Keratinocyte (primary cell): ENCODE data around the gene ZNF428.

Experiments
- EZH2 ChIP-seq: IDR thresholded peaks from one replicate; pipeline ENCODE4 v1.6.1; 2012; ENCODE audit warnings: inconsistent platforms, mild to moderate bottlenecking, low read length, moderate library complexity
- TF ChIP-seq, protein P1 (sequence below), 3 experiments: IDR thresholded peaks in 1 of 3; conservative IDR thresholded peaks in 1 of 3; optimal IDR thresholded peaks in 1 of 3; 2 replicates in 2 of 3; 3 replicates in 1 of 3; pipeline versions ENCODE3 to v1.5.1; 2011; ENCODE audit warnings: low read length in 3 of 3, mild to moderate bottlenecking in 3 of 3, moderate library complexity in 2 of 3, control low read depth in 1 of 3, inconsistent platforms in 1 of 3; ENCODE audit not compliant: insufficient read depth in 2 of 3; ENCODE audit errors: extremely low read depth in 1 of 3

DNA sequence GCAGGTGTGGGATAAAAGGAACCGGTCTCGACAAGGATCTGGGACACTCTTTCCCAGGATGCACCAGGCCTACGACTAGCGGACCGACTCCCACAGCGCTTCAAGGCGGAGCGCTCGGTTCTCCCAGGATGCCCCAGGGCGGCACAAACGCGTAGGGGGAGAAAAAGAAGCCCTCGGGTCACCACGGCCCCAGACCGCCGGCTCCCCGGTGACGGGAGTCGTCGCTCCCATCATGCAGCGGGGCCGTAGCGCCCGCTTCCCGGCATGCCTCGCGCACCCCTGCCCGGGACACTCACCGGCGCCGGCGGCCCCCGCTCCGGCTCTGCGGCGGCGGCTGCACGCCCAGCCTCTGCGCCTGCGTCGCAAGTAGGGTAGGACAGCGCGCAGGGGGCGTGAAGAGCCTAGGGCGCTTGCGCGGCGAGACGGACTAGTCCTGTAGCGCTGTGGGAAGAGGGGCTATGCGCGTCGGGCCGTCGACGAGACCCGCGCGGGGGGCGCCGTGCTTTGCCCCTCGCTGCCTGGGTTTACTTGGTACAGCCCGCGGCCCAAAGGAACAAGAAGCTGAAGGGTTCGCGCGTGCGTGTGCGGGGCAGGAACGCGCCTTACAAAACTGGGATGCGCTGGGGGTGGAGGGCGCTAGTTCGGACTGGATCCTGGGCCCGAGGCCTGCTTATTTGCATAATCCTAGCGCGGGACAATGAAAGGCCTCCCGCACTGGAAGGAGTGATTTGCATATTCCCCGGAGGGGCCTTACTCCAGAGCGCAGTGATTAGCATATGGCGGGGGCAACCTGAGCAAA lies at the start of gene ZNF428:
- TF ChIP-seq, protein P1, sequence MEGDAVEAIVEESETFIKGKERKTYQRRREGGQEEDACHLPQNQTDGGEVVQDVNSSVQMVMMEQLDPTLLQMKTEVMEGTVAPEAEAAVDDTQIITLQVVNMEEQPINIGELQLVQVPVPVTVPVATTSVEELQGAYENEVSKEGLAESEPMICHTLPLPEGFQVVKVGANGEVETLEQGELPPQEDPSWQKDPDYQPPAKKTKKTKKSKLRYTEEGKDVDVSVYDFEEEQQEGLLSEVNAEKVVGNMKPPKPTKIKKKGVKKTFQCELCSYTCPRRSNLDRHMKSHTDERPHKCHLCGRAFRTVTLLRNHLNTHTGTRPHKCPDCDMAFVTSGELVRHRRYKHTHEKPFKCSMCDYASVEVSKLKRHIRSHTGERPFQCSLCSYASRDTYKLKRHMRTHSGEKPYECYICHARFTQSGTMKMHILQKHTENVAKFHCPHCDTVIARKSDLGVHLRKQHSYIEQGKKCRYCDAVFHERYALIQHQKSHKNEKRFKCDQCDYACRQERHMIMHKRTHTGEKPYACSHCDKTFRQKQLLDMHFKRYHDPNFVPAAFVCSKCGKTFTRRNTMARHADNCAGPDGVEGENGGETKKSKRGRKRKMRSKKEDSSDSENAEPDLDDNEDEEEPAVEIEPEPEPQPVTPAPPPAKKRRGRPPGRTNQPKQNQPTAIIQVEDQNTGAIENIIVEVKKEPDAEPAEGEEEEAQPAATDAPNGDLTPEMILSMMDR (optimal IDR thresholded peaks at IDR 0.05 in 1 of 3, IDR thresholded peaks at IDR 0.05 in 1 of 3, conservative IDR thresholded peaks at IDR 0.05 in 1 of 3; ENCODE audit: extremely low read depth in 1 of 3, insufficient read depth in 2 of 3, low read length in 3 of 3) = peak in 1 of 3 experiments; percentile 3
- no peak for TF ChIP-seq EZH2
